ENCODE measurements around the gene PPHLN1.

DNA sequence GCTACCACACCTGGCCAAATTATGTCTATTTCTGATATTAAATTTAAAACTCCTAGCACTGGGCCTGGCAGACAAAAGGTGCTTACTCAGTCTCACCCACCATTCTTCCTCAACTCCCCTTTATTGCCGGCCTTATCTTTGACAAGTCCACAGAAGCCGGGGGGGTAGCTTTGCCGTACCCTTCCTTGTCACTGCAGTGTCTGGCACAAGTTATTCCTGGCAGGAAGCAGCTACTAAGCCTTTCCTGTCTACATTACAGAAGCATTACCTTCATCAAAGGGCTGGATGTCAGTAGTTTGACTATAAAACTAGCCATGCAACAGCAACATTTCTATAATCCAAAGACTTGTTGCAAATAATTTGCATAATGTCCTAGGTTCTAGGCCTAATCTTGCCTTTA, 136.5 kb downstream of the PPHLN1 start:
- TF ChIP-seq, protein P1, sequence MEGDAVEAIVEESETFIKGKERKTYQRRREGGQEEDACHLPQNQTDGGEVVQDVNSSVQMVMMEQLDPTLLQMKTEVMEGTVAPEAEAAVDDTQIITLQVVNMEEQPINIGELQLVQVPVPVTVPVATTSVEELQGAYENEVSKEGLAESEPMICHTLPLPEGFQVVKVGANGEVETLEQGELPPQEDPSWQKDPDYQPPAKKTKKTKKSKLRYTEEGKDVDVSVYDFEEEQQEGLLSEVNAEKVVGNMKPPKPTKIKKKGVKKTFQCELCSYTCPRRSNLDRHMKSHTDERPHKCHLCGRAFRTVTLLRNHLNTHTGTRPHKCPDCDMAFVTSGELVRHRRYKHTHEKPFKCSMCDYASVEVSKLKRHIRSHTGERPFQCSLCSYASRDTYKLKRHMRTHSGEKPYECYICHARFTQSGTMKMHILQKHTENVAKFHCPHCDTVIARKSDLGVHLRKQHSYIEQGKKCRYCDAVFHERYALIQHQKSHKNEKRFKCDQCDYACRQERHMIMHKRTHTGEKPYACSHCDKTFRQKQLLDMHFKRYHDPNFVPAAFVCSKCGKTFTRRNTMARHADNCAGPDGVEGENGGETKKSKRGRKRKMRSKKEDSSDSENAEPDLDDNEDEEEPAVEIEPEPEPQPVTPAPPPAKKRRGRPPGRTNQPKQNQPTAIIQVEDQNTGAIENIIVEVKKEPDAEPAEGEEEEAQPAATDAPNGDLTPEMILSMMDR (conservative IDR thresholded peaks at IDR 0.05 in 1 of 2, IDR thresholded peaks at IDR 0.05 in 1 of 2; ENCODE audit: extremely low read depth in 1 of 2, insufficient read depth in 1 of 2, low read depth in 1 of 2, low read length in 2 of 2): no peak
- TF ChIP-seq EZH2 (IDR thresholded peaks at IDR 0.05; ENCODE audit: borderline replicate concordance, low read length): no peak
